HG03521 (cell line): Measurements from ENCODE around the gene VTI1A.
"Not testable (repeated sequence)": the region's sequence is repeated elsewhere in the genome, so short reads cannot be mapped to it uniquely, and the experiment has no call there.

Experiments used
- ATAC-seq: cut with Tn5 transposase; IDR thresholded peaks from one replicate; pipeline ENCODE4 v1.9.1; 2021; ENCODE audit warnings: mild to moderate bottlenecking, moderate library complexity; ENCODE audit not compliant: unreplicated experiment

VTI1A gene

GRCh38 chr10:112848228-112848627, 401.2 kb downstream of the VTI1A start:
- ATAC-seq, result no peak

GRCh38 chr10:112848868-112849430, 401.9 kb downstream of the VTI1A start:
- ATAC-seq, result no peak

DNA sequence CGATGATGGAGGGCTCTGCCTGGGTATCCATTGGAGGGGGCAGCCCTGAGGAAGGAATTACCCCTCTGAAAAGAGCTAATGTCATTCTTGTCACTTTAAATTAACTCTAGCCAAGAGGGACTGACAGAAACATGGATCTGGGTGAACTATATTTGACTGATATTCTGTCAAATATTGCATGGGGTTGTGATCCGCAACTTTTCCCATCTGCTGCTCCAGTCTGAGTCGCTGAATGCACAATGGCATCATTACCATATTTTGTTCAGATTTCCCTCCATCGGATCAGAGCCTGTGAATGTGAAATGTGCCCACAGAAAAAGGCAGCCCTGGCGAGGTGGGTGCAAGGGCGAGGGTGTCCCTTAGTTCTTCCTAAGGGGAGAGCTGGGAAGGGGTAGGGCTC, 402.5 kb downstream of the VTI1A start:
- no peak for ATAC-seq

DNA sequence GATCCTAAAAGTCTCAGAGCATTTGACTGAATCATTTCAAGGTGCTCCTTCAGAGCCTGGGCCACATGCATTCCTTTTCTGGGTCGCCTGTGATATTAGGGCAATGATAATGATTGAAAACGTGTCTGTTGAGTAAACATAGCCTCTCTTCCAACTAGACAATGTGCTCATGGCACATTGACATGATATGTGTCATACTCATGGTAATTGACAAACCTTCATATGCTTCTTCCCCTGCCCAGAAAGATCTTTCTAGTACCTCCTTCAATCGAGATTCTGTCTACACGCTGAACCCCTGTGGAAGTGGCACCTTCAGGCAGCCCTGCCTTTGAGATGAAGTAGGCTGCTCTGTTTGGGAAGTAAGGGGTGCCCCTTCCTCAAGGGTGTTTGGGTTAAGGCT, 404.2 kb downstream of the VTI1A start:
- no peak for ATAC-seq

GRCh38 chr10:112851588-112852211, 404.7 kb downstream of the VTI1A start:
- no peak for ATAC-seq

GRCh38 chr10:112852306-112852705, 405.3 kb downstream of the VTI1A start:
- no peak for ATAC-seq

DNA sequence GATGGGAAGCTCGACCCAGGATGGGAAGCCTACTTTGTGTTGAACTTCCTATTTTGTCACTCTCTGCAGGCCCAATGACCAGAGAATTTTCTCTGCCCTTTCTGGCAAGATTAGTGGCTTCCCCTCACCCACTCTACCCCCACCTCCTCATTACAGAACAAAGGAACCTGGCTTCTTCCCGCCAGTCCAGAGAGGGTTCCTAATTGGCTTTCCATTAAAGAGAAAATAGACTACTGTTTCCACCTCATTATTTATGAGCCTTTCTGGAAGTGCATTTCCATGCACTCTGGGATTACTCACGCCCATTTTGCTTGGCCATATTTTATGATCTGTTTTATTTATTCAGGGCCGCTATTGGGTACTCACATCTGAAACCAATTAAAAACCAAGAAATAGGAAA, 408.1 kb downstream of the VTI1A start:
- ATAC-seq, result no peak

DNA sequence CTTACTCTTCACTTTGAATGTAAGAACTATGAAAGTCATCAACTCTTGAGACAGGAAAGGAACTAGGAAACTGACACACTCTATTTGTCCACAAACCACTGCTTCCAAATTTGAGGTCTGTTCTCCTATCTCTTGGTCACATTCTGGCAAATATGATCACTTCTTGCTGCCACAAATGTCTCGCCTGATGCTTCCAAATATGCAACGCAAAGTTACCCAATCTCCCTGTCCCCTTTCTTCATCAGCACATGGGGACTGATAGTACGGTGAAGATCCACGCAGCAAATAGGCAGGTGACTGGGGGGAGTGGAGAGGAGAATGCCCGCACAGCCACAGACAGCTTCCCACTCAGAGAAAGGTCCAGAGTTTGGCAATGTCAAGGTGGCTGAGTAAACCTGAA, 410.5 kb downstream of the VTI1A start:
- no peak for ATAC-seq

DNA sequence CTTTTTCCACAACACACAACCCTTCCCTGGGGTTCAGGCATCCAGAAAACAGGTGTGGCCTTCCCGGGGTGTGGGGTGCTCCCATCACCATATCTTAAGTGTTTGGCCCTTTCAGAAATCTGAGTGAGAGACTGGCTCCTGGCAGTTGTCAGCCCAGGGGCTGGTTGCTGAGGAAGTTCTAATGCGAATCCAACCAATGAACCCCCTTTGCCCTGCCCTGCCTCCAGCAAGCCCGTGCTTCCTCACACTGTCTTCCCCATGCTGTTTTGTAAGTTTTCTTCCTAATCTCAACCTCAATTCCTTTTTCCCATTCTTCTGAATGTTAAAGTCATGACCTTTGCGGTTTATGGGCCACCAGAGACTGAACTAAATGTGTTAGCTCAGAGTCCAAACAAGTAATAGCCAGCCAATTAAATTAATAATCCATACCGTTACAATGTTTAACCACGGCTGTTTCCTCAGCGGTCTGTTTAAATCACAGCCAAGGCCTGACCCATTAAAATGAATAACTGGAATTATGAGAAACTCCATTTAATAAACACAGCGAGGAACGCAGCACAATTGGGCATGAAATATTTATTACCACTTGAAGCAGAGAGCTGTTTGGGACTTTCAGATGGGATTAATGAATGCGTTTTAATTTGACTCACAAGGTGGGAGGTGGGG, 412.1 kb downstream of the VTI1A start:
- ATAC-seq, result no peak

DNA sequence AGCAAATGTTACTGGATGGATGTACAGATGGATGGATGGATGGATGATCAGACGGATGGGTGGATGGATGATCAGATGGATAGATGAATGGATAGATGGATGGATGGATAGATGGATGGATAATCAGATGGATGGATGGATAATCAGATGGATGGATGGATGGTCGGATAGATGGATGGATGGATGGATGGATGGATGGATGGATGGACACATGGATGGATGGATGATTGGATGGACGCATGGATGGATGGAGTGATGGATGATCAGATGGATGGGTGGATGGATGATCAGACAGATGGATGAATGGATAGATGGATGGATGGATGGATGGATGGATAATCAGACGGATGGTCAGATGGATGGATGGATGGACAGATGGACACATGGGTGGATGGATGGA, 412.8 kb downstream of the VTI1A start:
- ATAC-seq, result no peak

DNA sequence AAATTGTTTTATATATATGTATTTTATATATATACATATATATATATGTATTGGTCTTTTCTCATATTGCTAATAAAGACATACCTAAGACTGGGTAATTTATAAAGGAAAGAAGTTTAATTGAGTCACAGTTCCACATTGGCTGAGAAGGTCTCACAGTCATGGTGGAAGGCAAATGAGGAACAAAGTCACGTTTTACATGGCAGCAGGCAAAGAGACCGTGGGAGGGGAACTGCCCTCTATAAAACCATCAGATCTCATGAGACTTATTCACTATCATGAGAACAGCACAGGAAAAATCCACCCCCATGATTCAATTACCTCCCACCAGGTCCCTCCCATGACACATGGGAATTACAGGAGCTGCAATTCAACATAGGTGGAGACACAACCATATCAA, 416.4 kb downstream of the VTI1A start:
- not testable (repeated sequence) for ATAC-seq
